HG02588 (cell line): ENCODE measurements around the gene DTWD1.
"Not testable (repeated sequence)": the region's sequence is repeated elsewhere in the genome, so short reads cannot be mapped to it uniquely, and the experiment has no call there.

Experiments used
- ATAC-seq: cut with Tn5 transposase; IDR thresholded peaks from one replicate; pipeline ENCODE4 v1.9.1; 2021; ENCODE audit warnings: mild to moderate bottlenecking, moderate library complexity; ENCODE audit not compliant: unreplicated experiment

DTWD1 gene

GRCh38 chr15:49645941-49646340 lies 25.1 kb downstream of the DTWD1 start:
- no peak for ATAC-seq

DNA sequence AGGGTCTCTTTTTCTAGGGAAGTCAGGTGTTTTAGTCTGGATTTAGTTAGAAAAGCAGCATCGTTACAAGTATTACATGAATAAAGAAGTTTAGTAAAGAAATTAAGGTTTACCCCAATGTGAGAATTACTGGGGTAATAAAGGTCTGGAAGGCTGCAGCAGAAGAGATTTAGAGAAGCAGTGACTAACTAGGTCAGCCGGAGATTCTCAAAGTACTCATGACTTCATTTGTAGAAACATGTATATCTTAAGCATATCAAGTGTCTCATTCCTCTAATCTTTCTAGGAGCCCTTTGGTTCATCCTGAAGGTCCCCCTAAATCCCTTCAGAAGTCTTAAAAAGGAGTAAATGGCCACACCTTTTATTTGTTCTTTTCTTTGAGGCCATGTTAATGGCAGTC lies 26.0 kb downstream of the DTWD1 start:
- no peak for ATAC-seq

DNA sequence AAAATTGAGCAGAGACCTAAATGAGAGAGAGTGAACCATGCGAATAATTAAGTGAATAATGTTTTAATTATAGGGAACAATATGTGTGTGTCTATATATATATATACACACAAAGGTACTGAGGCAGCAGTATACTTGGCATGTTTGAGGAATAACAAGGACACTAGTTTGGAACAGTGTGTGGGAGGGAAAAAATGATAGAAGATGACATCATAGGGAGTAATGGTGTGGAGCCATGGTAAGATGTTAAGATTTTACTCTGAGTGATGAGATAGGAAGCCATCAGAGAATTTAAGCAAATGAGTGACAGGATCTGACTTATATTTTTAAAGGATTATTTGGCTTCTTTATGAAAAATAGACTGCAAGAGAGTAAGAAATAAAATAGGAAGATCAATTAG lies 29.1 kb downstream of the DTWD1 start:
- ATAC-seq, result no peak

DNA sequence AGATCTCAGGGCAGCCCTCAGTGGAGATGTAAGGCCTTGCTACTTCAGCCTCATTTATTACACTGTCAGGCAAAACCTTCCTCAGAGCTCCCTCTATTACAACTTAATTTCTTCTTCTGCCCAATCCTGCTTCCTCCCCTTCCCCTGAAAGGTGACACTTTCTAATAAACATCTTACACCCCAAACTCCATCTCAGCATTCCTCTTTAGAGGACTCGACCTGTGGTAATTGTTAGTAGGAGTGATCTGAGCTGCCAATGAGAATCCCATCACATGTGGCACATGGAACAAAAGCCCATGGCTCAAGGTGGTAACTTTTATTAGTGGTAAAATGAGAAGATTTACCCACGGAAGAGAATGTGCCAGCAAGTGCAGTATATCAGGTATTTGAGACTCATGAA lies 29.8 kb downstream of the DTWD1 start:
- no peak for ATAC-seq

DNA sequence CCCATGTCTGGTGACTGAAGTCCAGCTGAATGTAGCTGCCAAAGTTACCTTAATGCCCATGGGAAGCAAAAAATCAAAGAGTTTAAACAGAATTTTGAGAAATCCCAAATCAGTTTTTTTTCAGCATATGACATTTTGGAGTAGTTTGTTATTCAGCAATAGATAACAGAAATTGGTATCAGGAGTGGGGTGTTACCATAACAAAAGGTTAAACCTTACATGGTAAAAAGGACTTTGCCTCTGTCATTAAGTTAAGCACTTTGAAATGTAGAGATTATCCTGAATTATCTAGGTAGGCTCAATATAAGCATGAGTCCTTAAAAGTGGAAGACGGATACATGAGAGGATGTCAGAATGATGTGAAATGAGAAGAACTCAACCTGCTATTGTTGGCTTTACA lies 32.1 kb downstream of the DTWD1 start:
- ATAC-seq, result no peak

DNA sequence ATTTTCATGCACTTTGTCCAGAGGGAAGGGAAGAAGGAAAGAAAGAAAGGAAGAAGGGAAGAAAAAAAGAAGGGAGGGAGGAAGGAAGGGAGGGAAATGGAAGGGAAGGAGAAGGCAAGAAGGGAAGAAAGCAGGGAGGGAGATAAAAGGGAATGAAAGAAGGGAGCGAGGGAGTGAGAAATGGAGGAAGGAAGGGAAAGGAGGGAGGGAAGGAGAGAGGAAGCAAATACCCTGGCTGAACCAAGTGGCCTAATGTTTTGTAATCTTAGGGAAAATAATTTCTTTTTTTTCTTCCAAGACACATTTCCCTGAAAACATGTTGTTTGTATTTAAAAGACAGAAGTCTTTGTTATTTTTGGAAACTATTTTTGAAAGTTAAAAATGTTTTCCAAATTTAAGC lies 35.9 kb downstream of the DTWD1 start:
- no peak for ATAC-seq

- no peak for ATAC-seq
Observed at GRCh38 chr15:49664716-49665115, 43.9 kb downstream of the DTWD1 start.

DNA sequence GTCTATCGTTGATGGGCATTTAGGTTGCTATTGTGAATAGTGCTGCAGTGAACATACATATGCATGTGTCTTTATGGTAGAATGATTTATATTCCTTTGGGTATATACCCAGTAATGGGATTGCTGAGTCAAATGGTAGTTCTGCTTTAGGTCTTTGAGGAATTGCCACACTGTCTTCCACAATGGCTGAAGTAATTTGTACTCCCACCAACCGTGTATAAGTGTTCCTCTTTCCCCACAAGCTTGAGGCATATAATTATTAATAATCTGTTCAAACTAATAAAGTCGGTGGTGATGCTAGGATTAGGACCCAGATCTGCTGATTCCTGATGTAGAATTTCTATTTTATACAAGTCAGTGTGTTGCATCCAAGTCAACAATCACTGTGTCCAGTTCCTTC lies 45.6 kb downstream of the DTWD1 start:
- not testable (repeated sequence) for ATAC-seq

GRCh38 chr15:49669288-49669687 lies 48.4 kb downstream of the DTWD1 start:
- ATAC-seq, result no peak

GRCh38 chr15:49673861-49674260 lies 53.0 kb downstream of the DTWD1 start:
- ATAC-seq, result no peak

DNA sequence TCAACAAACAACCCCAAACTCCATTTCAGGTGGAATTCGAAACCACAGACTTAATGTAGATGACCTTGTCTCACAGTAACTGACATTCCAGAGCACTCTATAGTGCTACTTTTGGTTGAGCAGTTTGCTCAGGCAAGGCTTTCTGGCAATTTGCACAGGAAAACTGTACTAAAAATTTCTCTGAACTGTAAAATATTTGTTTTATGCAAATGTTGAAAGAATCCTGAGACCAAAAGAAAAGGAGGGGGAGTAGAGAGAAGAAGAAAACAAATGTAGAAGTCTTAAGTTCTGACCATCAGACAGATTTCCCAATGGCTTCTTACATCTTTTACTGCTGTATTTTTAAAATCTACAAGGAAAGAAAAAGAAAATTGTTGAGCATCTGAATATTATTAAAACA lies 53.5 kb downstream of the DTWD1 start:
- ATAC-seq, result no peak

DNA sequence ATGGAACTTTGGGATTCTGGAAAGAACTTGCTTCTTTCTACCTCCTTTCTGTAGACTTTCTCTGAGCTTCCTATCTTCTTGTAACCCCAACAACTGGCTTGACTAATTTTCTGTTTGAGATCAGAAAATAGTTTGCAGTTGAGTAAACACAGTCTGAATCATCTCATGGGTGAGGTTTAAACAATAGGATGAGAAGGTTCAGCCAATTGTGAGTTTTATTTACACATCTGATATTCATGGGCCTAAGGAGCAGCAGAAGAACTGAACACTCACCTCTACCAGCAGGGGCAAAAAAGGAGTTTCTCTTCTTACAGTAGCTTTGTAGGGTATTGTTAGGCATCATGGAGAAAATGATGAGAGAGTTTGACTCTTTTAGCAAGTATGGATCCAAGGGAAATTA lies 54.2 kb downstream of the DTWD1 start:
- ATAC-seq, result no peak

- no peak for ATAC-seq
Observed at GRCh38 chr15:49678655-49679054, 57.8 kb downstream of the DTWD1 start.

DNA sequence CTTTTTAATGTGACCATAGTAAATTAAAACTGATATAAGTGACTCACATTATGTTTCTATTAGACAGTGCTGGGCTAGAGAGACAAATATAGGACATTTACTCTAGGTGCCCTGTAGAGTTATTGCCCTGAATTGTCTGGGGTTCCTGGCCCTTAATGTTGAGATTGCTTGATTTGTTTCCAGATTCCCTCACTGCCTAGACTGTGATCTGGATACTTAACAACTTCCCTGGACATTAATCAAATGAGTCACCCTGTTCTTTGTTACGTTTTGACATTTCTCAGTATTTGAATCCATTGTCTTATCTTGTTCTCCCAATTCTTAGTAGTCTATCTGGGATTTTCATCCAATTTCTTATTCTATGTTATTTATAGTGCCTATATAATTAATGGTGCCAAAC lies 65.8 kb downstream of the DTWD1 start:
- no peak for ATAC-seq

DNA sequence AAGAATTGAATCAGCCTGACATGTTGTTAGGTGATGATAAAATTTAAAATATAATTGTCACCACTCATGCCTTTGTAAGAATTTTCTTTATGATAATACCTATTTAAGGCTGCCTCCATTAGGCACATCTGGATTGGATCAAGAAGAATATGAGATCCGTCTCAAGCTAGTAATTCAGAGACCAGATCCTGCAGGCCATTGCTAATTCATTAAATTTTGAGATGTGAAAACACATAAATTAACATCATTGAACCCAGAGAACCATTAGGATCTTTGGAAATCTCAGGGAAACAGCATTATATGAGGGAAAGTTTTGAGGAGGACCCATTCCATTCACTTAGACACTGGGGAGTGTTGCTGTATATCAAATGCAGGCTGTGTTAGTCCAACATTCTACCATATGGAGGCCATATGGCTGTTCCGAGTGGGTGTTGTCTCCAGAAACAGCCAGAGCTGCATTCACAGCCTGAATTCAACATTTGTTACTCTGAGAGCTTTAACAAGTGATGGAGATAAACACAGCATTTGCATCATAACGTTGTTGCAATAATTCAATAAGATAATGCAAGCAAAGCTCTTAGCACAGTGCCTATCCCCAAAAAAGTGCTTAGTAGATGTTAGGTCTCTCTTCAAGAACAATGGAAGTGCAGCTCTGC lies 67.4 kb downstream of the DTWD1 start:
- ATAC-seq, result no peak

- no peak for ATAC-seq
Observed at GRCh38 chr15:49692514-49693090, 71.8 kb downstream of the DTWD1 start.

GRCh38 chr15:49693498-49693897 lies 72.7 kb downstream of the DTWD1 start:
- ATAC-seq, result no peak

DNA sequence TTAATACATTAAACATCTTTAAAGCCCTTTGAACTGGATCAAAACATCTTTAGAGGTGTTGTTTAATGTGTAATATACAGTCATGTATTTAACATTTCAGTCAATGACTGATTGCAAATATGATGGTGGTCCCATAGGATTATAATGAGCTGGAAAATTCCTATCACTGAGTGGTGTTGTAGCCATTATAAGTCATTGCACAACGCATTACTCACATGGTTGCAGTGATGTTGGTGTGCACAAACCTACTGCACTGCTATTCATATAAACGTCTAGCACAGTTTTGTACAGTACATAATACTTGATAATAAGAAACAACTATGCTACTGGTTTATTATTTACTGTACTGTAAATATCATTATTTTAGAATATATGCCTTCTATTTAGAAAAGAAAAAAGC lies 75.6 kb downstream of the DTWD1 start:
- no peak for ATAC-seq

GRCh38 chr15:49697121-49697520 lies 76.3 kb downstream of the DTWD1 start:
- ATAC-seq, result no peak

DNA sequence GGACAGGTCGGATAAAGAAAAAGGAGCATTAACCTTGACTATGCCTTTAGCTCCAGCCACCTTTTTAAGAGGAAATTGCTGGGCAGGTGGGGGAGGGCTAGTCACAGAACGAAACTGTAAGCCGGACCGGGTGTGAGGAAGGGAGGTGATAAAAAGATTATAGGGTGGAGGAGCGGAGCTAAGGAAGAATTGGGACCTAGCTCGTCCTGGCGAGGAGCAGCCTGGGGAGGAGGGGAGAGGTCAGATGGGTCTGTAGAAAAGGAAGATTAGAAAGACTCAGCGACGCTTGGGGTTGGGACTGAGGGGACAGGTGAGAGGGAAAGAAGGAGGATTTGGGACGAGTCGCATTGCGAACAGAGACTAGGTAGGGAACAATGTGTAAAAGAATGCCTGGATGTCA lies 82.1 kb downstream of the DTWD1 start:
- ATAC-seq, result not testable (repeated sequence)
